Gastrocnemius medialis (tissue), 4 donors: Measurements from ENCODE around the gene DIP2A. TPM values are rescaled to one million over a fixed set of nuclear protein-coding genes. Genes with fewer than 3 reads are reported as not detected.

Source experiments
- ATAC-seq, 2 donors: fragments of 150-250 bp; one replicate each; pipeline ENCODE4 v1.9.1; 2016
- DNase-seq, 2 donors: peaks; one replicate each; pipeline ENCODE4 v3.0.0-alpha.2; 2019
- H3K27ac ChIP-seq, 4 donors: fragments of 200-600 bp; sonication (generic); 1 replicate in 1 of 4; 2 replicates in 3 of 4; pipeline ENCODE4 v1.5.1; 2016 to 2018; ENCODE audit warnings: mild to moderate bottlenecking in 2 of 4, moderate library complexity in 1 of 4
- H3K27me3 ChIP-seq, 3 donors: fragments of 200-600 bp; sonication (generic) in 2 of 3; 1 replicate in 1 of 3; 2 replicates in 2 of 3; pipeline versions ENCODE4 v1.5.1 to v1.6.0; 2016 to 2019; ENCODE audit warnings: mild to moderate bottlenecking in 1 of 3, moderate library complexity in 1 of 3
- H3K36me3 ChIP-seq, 2 donors: fragments of 200-600 bp; sonication (generic) in 1 of 2; one replicate each; pipeline ENCODE4 v1.5.1; 2017 to 2018
- H3K4me1 ChIP-seq, 2 donors: fragments of 200-600 bp; sonication (generic) in 1 of 2; one replicate each; pipeline ENCODE4 v1.5.1; 2016 to 2017; ENCODE audit warnings: mild to moderate bottlenecking in 2 of 2
- H3K4me3 ChIP-seq, 4 donors: fragments of 200-600 bp; sonication (generic) in 3 of 4; 1 replicate in 1 of 4; 2 replicates in 3 of 4; pipeline ENCODE4 v1.5.1; 2016 to 2019; ENCODE audit warnings: mild to moderate bottlenecking in 2 of 4
- H3K9me3 ChIP-seq, 3 donors: fragments of 200-600 bp; sonication (generic) in 2 of 3; 1 replicate in 1 of 3; 2 replicates in 2 of 3; pipeline ENCODE4 v1.5.1; 2016 to 2019
- CTCF ChIP-seq, 5 experiments: fragments of 450-650 bp in 3 of 5; fragments of 200-600 bp in 2 of 5; sonication (generic) in 2 of 5; IDR thresholded peaks in 4 of 5; conservative IDR thresholded peaks in 1 of 5; 1 replicate in 4 of 5; 2 replicates in 1 of 5; pipeline ENCODE4 v1.5.1; 2016 to 2019; ENCODE audit warnings: antibody characterized with exemption in 5 of 5, mild to moderate bottlenecking in 3 of 5, moderate library complexity in 3 of 5
- POLR2A ChIP-seq, 2 donors: fragments of 450-650 bp; IDR thresholded peaks; one replicate each; pipeline ENCODE4 v1.6.1; 2017; ENCODE audit warnings: antibody characterized with exemption in 2 of 2, mild to moderate bottlenecking in 2 of 2, moderate library complexity in 2 of 2
- in situ Hi-C, 4 donors: fragments of 200-750 bp; cut with MboI; loops; one replicate each; pipeline versions ENCODE4 v1.15.0 to v1.8.0; 2017; ENCODE audit warnings: low sequenced_read_pairs in 4 of 4
- intact Hi-C: fragments of 100-400 bp; cut with DNase I; formaldehyde crosslinking; loops from one replicate; pipeline ENCODE4 v1.15.1; 2023; ENCODE audit warnings: low total_unique reads
- total RNA-seq, 4 donors: library from RNA; depleted of rRNA; stranded (reverse); fragments of >200 nt; gene quantifications; one replicate each; pipeline versions ENCODE4 v1.1.0 to v1.2.3, GENCODE V29; 2016

Gene DIP2A
- total RNA-seq, 4 donors from 2014 or later, result 6.3 to 15.5 (median 11.8) TPM

GRCh38 chr21:46555225-46555617 is 96.5 kb downstream of the DIP2A start:
- in situ Hi-C loops, result no loop called here

GRCh38 chr21:46555678-46556077 is 97.0 kb downstream of the DIP2A start:
- peaks cover 0 to 78% of the 10 kb centered on the region in 2 donors for H3K36me3 ChIP-seq
- DNase-seq (no peak), ATAC-seq (no peak)
- in situ Hi-C loops (no loop called here), intact Hi-C loops (no loop called here)
- H3K4me1 ChIP-seq, result no peaks in the 10 kb centered on the region
- H3K4me3 ChIP-seq, result no peak overlapping the region
- no peak overlapping the region for H3K27ac ChIP-seq
- no peak for TF ChIP-seq POLR2A (IDR thresholded peaks at IDR 0.05)
- TF ChIP-seq CTCF (IDR thresholded peaks at IDR 0.05 in 4 of 5, conservative IDR thresholded peaks at IDR 0.05 in 1 of 5), result no peak
- H3K9me3 ChIP-seq, result no peaks in the 10 kb centered on the region
- H3K27me3 ChIP-seq, result no peaks in the 10 kb centered on the region

More at GRCh38 chr21:46555225-46555617, 96.5 kb downstream of the DIP2A start:
- peaks cover 0 to 78% of the 10 kb centered on the region in 2 donors for H3K36me3 ChIP-seq
- no peak for TF ChIP-seq CTCF (IDR thresholded peaks at IDR 0.05 in 4 of 5, conservative IDR thresholded peaks at IDR 0.05 in 1 of 5)
- no peak for TF ChIP-seq POLR2A (IDR thresholded peaks at IDR 0.05)
- intact Hi-C loops, result no loop called here
- H3K4me1 ChIP-seq, result no peaks in the 10 kb centered on the region
- no peak overlapping the region for H3K27ac ChIP-seq
- no peaks in the 10 kb centered on the region for H3K9me3 ChIP-seq
- no peak overlapping the region for H3K4me3 ChIP-seq
- no peak for ATAC-seq
- no peak for DNase-seq
- H3K27me3 ChIP-seq, result no peaks in the 10 kb centered on the region

GRCh38 chr21:46556802-46557201 is 98.1 kb downstream of the DIP2A start:
- Histone ChIP-seq H3K36me3 (peaks cover 0 to 79% of the 10 kb centered on the region in 2 donors), H3K4me3 (no peak overlapping the region), H3K9me3 (no peaks in the 10 kb centered on the region), H3K27ac (no peak overlapping the region), H3K27me3 (no peaks in the 10 kb centered on the region), H3K4me1 (no peaks in the 10 kb centered on the region)
- DNase-seq (no peak), ATAC-seq (no peak)
- intact Hi-C loops (no loop called here), in situ Hi-C loops (no loop called here)
- no peak for TF ChIP-seq POLR2A (IDR thresholded peaks at IDR 0.05)
- no peak for TF ChIP-seq CTCF (IDR thresholded peaks at IDR 0.05 in 4 of 5, conservative IDR thresholded peaks at IDR 0.05 in 1 of 5)

GRCh38 chr21:46557469-46557868 is 98.8 kb downstream of the DIP2A start:
- TF ChIP-seq POLR2A (IDR thresholded peaks at IDR 0.05), result no peak
- H3K27me3 ChIP-seq, result no peaks in the 10 kb centered on the region
- ATAC-seq (no peak), DNase-seq (no peak)
- intact Hi-C loops (no loop called here), in situ Hi-C loops (no loop called here)
- H3K27ac ChIP-seq, result no peak overlapping the region
- no peaks in the 10 kb centered on the region for H3K9me3 ChIP-seq
- H3K4me1 ChIP-seq, result no peaks in the 10 kb centered on the region
- H3K36me3 ChIP-seq, result peaks cover 0 to 79% of the 10 kb centered on the region in 2 donors
- no peak overlapping the region for H3K4me3 ChIP-seq

GRCh38 chr21:46557919-46558392 is 99.3 kb downstream of the DIP2A start:
- intact Hi-C loops, result no loop called here
- Histone ChIP-seq H3K27ac (no peak overlapping the region), H3K36me3 (peaks cover 0 to 83% of the 10 kb centered on the region in 2 donors), H3K27me3 (no peaks in the 10 kb centered on the region), H3K4me3 (no peak overlapping the region), H3K9me3 (no peaks in the 10 kb centered on the region), H3K4me1 (no peaks in the 10 kb centered on the region)
- DNase-seq (no peak), ATAC-seq (no peak)
- TF ChIP-seq POLR2A (IDR thresholded peaks at IDR 0.05), result no peak
- TF ChIP-seq CTCF (IDR thresholded peaks at IDR 0.05 in 4 of 5, conservative IDR thresholded peaks at IDR 0.05 in 1 of 5), result no peak
- in situ Hi-C loops, result no loop called here
